ENCODE data around the gene GDI2. TPM values are rescaled to one million over a fixed set of nuclear protein-coding genes. Genes with fewer than 3 reads are reported as not detected.
A peak's percentile ranks its signal among the peaks of the same experiment; 100 is the strongest.

Gene GDI2
- total and polyA plus RNA-seq, 7 donors: 178 to 238 (median 203) TPM

DNA sequence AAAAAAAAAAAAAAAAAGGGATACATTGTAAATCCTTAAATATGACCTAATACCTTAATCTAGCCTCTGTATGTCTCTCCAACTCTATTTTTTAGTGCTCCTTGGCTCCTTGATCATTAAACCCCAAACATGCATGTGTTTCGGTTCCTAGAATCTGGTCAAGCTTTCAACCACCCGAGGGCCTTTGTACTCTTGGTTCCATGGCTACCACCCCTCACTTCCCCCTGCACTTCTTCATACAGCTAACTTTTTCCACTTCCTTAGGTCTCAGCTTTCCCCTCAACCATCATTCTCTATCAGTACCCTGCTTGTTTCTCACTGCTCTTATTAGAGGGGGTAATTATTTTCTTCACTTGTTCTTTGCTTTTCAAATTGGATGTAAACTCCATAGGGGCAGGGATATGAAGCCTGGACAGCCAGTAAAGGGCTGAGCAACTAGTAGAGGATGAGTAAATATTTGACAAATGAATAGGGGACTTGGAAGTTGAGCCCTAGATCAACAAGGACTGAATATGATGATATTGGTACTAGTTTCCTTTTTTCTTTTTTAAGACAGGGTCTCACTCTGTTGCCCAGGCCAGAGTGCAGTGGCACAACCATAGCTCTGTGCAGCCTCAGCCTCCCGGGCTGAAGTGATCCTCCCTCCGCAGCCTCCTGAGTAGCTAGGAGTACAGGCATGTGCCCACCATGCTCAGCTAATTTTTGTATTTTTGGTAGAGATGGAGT lies 4.3 kb upstream of the GDI2 start:
- no peaks in the 10 kb centered on the region for H3K9me3 ChIP-seq
- intact Hi-C loops (cut with DNase I): no loop called here
- no peak for TF ChIP-seq POLR2AphosphoS5 (IDR thresholded peaks at IDR 0.05)
- no peak for TF ChIP-seq EP300 (IDR thresholded peaks at IDR 0.05)
- TF ChIP-seq POLR2A (IDR thresholded peaks at IDR 0.05): no peak
- TF ChIP-seq, protein P1, sequence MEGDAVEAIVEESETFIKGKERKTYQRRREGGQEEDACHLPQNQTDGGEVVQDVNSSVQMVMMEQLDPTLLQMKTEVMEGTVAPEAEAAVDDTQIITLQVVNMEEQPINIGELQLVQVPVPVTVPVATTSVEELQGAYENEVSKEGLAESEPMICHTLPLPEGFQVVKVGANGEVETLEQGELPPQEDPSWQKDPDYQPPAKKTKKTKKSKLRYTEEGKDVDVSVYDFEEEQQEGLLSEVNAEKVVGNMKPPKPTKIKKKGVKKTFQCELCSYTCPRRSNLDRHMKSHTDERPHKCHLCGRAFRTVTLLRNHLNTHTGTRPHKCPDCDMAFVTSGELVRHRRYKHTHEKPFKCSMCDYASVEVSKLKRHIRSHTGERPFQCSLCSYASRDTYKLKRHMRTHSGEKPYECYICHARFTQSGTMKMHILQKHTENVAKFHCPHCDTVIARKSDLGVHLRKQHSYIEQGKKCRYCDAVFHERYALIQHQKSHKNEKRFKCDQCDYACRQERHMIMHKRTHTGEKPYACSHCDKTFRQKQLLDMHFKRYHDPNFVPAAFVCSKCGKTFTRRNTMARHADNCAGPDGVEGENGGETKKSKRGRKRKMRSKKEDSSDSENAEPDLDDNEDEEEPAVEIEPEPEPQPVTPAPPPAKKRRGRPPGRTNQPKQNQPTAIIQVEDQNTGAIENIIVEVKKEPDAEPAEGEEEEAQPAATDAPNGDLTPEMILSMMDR (IDR thresholded peaks at IDR 0.05): no peak
- no peaks in the 10 kb centered on the region for H3K36me3 ChIP-seq
- H3K27ac ChIP-seq: no peak overlapping the region
- H3K4me1 ChIP-seq: peaks cover 0 to 10% (median 7%) of the 10 kb centered on the region in 4 donors
- no peak overlapping the region for H3K4me3 ChIP-seq
- DNase-seq: no peak
- whole genome bisulfite sequencing, 2 donors: 76 to 92% methylated on average over 4 of the region's 4 CpGs
- H3K27me3 ChIP-seq: no peaks in the 10 kb centered on the region

DNA sequence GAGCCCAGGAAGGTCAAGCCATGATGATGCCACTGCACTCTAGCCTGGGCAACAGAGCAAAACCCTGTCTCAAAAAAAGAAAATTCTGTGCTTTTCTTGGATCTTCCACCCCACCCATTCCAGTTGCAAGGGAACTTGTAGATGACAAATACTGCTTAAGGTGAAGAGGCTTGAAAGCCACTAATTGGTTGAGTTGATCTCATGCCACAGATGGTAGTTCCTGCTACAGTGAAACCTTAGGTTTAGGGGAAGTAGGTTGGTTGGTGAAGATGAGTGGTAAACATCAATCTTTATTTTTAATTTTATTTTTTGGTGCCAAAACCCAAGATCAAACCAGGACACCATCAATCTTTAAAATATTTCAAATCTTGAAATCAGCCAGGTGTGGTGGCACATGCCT lies 2.9 kb upstream of the GDI2 start:
- H3K9me3 ChIP-seq: no peaks in the 10 kb centered on the region
- no peaks in the 10 kb centered on the region for H3K27me3 ChIP-seq
- TF ChIP-seq, protein P1 (IDR thresholded peaks at IDR 0.05): no peak
- TF ChIP-seq EP300 (IDR thresholded peaks at IDR 0.05) (no peak), POLR2AphosphoS5 (IDR thresholded peaks at IDR 0.05) (no peak), POLR2A (IDR thresholded peaks at IDR 0.05) (no peak)
- intact Hi-C loops (cut with DNase I): no loop called here
- no peak overlapping the region for H3K4me3 ChIP-seq
- H3K36me3 ChIP-seq: no peaks in the 10 kb centered on the region
- peaks cover 0 to 23% (median 17%) of the 10 kb centered on the region in 4 donors for H3K4me1 ChIP-seq
- no peak overlapping the region for H3K27ac ChIP-seq
- no peak for DNase-seq

DNA sequence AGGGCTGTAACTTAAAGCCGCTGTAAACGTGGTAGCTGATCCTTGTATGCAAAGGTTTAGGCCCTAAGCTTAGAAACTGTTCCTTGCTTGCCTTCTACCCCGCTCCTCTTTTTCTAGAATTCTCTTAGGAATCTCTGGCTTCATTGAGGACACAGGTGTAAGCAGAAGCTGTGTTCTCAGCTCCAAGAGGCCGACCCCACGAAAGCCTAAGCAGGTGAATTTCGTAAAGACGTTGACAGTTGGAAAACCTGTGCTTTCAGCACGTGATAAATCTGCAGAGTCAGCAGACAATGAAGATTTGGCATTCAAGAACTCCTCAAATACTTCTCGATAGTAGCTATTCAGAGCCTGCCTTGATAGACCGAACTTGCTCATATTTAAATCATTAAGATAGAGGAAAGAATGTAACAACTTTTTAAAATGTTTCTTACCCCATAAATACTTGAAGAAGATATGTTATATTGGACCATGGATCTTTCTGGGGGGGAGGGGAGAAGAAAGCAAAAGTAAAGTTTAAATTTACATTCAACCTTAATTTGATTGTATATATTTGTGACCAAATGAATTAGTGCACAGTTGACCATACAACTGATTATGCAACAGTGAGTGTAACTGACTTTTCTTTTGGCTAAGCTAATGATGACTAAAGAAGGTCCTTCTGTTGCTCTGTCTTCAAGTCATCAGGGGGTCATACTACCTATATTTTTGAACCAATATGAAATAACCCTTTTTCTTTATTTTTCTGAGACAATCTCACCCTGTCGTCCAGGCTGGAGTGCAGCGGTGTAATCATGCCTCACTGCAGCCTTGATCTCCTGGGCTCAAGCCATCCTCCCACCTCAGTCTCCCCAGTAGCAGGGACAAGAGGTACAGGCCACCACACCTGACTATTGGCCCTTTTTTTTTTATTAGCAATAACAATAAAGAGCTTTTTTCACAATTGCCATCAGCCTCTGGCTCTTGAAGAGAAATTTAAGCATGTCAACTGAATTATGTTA lies 1.2 kb upstream of the GDI2 start:
- intact Hi-C loops (cut with DNase I): loop anchor here (5.0 kb wide), 1 partner anchor 78 kb away; the partner anchor contains the start of gene FBH1
- DNase-seq: no peak
- Histone ChIP-seq H3K4me1 (peaks cover 0 to 40% (median 35%) of the 10 kb centered on the region in 4 donors), H3K36me3 (no peaks in the 10 kb centered on the region), H3K9me3 (no peaks in the 10 kb centered on the region), H3K4me3 (peak overlapping the region; percentile 78 to 96 (median 91)), H3K27ac (peak overlapping the region; percentile 96 to 99 (median 98)), H3K27me3 (no peaks in the 10 kb centered on the region)
- WGBS, 2 donors: 23 to 31% methylated on average over 12 of the region's 12 CpGs
- no peak for TF ChIP-seq EP300 (IDR thresholded peaks at IDR 0.05)

DNA sequence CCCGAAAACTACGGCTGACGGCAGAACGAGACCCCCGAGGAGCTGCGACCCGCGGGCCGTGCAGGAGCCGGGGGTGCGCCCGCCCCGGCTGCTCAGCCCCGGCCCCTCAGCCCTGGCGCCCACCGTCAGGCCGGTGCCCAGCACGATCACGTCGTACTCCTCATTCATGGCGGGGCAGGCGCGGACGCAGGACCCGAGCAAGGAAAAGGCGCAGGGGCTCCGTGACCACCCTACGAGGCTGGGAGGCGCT lies 218 bp downstream of the GDI2 start:
- no peak for DNase-seq
- H3K4me3 ChIP-seq: peak overlapping the region; percentile 78 to 96 (median 91)
- peak overlapping the region; percentile 96 to 99 (median 98) for H3K27ac ChIP-seq
- WGBS, 2 donors: 0 to 1% methylated on average over 29 of the region's 29 CpGs
- H3K27me3 ChIP-seq: no peaks in the 10 kb centered on the region
- peaks cover 0 to 50% (median 41%) of the 10 kb centered on the region in 4 donors for H3K4me1 ChIP-seq
- TF ChIP-seq POLR2A (IDR thresholded peaks at IDR 0.05) (no peak), EP300 (IDR thresholded peaks at IDR 0.05) (no peak), POLR2AphosphoS5 (IDR thresholded peaks at IDR 0.05) (no peak)
- TF ChIP-seq, protein P1 (IDR thresholded peaks at IDR 0.05): no peak
- intact Hi-C loops (cut with DNase I): loop anchor here (1.0 to 5.0 kb wide), 3 partner anchors 60 to 128 kb away; partner anchors contain the start of genes FBH1 and TASOR2
- no peaks in the 10 kb centered on the region for H3K9me3 ChIP-seq
- no peaks in the 10 kb centered on the region for H3K36me3 ChIP-seq
